Nephron (organoid): ENCODE data around the gene WDR38.

Experiments
- H3K27ac Mint-ChIP-seq, 3 experiments: 2 replicates each; pipeline ENCODE4 v1.8.0; 2020; ENCODE audit warnings: mixed read lengths in 3 of 3, mild to moderate bottlenecking in 2 of 3, moderate library complexity in 1 of 3
- H3K27me3 Mint-ChIP-seq: 2 replicates; pipeline ENCODE4 v1.8.0; 2021; ENCODE audit warnings: low read depth, mild to moderate bottlenecking, moderate library complexity, mixed read lengths
- H3K36me3 Mint-ChIP-seq: 2 replicates; pipeline ENCODE4 v1.8.0; 2020; ENCODE audit warnings: low read depth, mixed read lengths
- H3K4me1 Mint-ChIP-seq: 2 replicates; pipeline ENCODE4 v1.8.0; 2020; ENCODE audit warnings: mixed read lengths
- H3K4me3 Mint-ChIP-seq, 3 experiments: 2 replicates each; pipeline ENCODE4 v1.8.0; 2020; ENCODE audit warnings: mild to moderate bottlenecking in 3 of 3, mixed read lengths in 3 of 3, moderate library complexity in 2 of 3
- H3K9me3 Mint-ChIP-seq: 2 replicates; pipeline ENCODE4 v1.8.0; 2020; ENCODE audit warnings: mixed read lengths
- CTCF ChIP-seq, 3 experiments: fragments of 200-600 bp; sonication (generic); IDR thresholded peaks; one replicate each; pipeline ENCODE4 v1.5.0; 2021; ENCODE audit warnings: antibody characterized with exemption in 3 of 3; ENCODE audit not compliant: unreplicated experiment in 3 of 3

WDR38 gene

DNA sequence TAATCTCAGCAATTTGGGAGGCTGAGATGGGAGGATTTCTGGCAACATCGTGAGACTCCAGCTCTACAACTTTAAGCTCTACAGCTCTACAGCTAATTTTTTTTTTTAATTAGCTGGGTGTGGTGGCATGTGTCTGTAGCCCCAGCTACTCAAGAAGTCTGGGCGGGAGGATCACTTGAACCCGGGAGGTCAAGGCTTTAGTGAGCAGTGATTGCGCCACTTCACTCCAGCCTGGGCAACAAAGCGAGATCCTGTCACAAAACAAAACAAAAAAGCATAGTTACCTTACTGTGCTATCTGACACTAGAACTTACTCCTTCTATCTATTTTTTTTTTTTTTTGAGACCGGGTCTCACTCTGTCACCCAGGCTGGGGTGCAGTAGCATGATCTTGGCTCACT lies 6.3 kb upstream of the WDR38 start:
- Mint-ChIP-seq H3K4me1 (peaks cover 23% of the 10 kb centered on the region), H3K9me3 (no peaks in the 10 kb centered on the region), H3K36me3 (no peaks in the 10 kb centered on the region), H3K4me3 (no peak overlapping the region), H3K27ac (no peak overlapping the region), H3K27me3 (peaks cover 5% of the 10 kb centered on the region)
- no peak for TF ChIP-seq CTCF (IDR thresholded peaks at IDR 0.05; ENCODE audit: unreplicated experiment in 3 of 3)

- Mint-ChIP-seq H3K9me3 (no peaks in the 10 kb centered on the region), H3K27me3 (peaks cover 5% of the 10 kb centered on the region), H3K27ac (peak overlapping the region; percentile 74 to 87 (median 76))
These were observed 3.5 kb upstream of the WDR38 start for GRCh38 chr9:124849801-124850200.

DNA sequence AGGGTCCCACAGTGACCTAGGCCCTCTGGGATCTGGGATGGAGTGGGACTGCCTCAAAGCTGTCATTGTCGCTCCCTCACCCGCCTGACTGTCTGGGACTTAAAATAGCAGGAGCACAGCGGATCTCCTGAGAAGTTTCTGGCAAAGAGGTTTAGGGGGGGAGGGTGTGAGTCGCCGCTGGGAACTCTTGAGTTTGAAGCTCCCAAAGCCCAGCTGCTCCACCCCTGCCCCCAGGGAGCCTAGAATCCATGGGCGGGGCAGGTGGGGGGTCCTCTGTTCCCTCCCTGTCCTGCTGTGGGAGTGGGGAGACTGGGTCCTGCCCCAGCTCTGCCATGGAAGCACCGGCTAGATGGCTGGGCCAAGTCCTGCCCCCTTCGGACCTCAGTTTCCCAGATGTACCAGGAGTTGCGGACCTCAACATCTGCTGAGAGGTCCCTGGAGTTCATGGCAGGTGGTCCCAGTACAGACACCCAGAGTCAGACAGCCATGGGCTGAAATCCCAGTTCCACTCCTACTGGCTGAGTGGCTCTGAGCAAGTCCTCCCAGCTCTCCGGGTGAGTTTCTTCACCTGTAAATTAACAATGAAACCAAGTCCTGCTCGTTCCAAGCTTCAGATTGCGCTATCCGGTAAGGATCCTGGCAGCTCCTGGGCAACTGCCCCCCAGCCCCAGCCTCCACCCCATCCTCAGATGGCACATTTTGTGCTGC lies 985 bp upstream of the WDR38 start:
- peak overlapping the region; percentile 51 to 87 (median 80) for H3K27ac Mint-ChIP-seq
- H3K36me3 Mint-ChIP-seq = peaks cover under 1% of the 10 kb centered on the region
- H3K27me3 Mint-ChIP-seq = peaks cover 5% of the 10 kb centered on the region
- no peak for TF ChIP-seq CTCF (IDR thresholded peaks at IDR 0.05; ENCODE audit: unreplicated experiment in 3 of 3)
- H3K4me3 Mint-ChIP-seq = peak overlapping the region; percentile 49 to 66 (median 62)
- peaks cover 24% of the 10 kb centered on the region for H3K4me1 Mint-ChIP-seq
- no peaks in the 10 kb centered on the region for H3K9me3 Mint-ChIP-seq

More at GRCh38 chr9:124849801-124850200, 3.5 kb upstream of the WDR38 start:
- Mint-ChIP-seq H3K4me3 (peak overlapping the region in 1 of 3 experiments; percentile 64), H3K4me1 (peaks cover 30% of the 10 kb centered on the region), H3K36me3 (no peaks in the 10 kb centered on the region)
- no peak for TF ChIP-seq CTCF (IDR thresholded peaks at IDR 0.05; ENCODE audit: unreplicated experiment in 3 of 3)

DNA sequence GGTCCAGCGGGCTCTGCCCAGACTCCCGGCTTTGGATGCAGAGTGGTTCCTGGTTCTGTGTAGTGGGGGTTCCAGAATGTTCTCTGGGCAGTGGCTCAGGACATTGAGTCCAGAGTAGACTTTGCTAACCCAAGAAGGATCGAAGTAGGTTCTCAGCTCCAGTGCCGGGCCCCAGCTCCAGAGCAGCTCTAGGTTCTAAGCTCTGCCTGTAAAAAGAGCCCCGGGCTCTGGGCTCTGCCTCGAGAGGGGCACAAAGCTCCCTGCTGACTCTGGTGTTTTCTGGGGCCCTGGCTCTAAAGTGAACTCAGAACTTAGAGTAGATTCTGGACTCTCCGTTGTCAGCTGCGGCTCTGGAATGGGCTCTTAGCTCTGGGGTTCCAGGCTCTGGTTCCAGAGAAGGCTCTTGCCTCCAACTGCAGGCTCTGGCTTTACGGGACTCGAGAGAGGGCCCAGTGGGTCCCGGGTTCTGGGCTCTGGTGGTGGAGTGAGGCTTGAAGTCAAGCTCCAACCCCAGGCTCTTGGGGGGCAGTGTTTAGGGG lies 414 bp downstream of the WDR38 start:
- H3K9me3 Mint-ChIP-seq = no peaks in the 10 kb centered on the region
- no peak overlapping the region for H3K27ac Mint-ChIP-seq
- peaks cover 5% of the 10 kb centered on the region for H3K27me3 Mint-ChIP-seq
- peak overlapping the region in 2 of 3 experiments; percentile 65 to 66 for H3K4me3 Mint-ChIP-seq
- H3K4me1 Mint-ChIP-seq = peaks cover 24% of the 10 kb centered on the region
- TF ChIP-seq CTCF (IDR thresholded peaks at IDR 0.05; ENCODE audit: unreplicated experiment in 3 of 3) = no peak
- H3K36me3 Mint-ChIP-seq = peaks cover 9% of the 10 kb centered on the region

DNA sequence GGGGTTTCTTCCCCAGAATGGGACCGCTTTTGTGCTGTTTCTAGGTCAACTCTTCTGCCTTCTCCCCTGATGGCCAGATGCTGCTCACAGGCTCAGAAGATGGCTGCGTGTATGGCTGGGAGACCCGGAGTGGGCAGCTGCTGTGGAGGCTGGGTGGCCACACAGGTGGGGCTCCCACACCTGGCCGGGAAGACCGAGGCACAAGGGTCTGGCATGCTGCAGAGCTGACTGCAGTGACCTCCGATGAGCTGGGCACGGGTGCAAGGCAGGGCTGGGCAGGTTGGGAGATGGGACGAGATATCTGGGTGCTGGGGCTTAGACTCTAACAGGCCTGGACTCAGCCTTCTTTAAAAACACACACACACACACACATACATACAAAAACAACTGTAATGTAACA lies 901 bp downstream of the WDR38 start:
- H3K27me3 Mint-ChIP-seq = peaks cover 5% of the 10 kb centered on the region
- no peak for TF ChIP-seq CTCF (IDR thresholded peaks at IDR 0.05; ENCODE audit: unreplicated experiment in 3 of 3)
- no peak overlapping the region for H3K27ac Mint-ChIP-seq
- H3K4me1 Mint-ChIP-seq = peaks cover 27% of the 10 kb centered on the region
- H3K36me3 Mint-ChIP-seq = peaks cover 13% of the 10 kb centered on the region
- H3K9me3 Mint-ChIP-seq = no peaks in the 10 kb centered on the region
- H3K4me3 Mint-ChIP-seq = peak overlapping the region in 1 of 3 experiments; percentile 29

DNA sequence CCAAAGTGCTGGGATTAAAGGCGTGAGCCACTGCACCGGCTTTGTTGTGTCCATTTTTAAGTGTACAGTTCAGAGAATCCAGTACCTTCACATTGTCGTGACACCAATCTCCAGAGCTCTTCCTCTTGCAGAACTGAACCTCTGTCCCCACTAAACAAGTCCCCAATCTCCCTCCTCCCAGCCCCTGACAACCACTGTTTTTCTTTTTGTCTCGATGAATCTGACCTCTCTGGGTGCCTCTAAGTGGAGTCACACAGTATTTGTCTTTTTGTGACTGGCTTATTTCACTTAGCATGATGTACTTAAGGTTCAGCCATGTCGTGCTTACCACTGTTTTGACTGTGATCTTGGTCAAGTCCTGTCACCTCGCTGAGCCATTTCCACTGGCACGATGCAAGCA lies 1.6 kb downstream of the WDR38 start:
- Mint-ChIP-seq H3K9me3 (no peaks in the 10 kb centered on the region), H3K4me3 (peak overlapping the region; percentile 5 to 41 (median 10)), H3K4me1 (peaks cover 31% of the 10 kb centered on the region), H3K27me3 (peaks cover 5% of the 10 kb centered on the region), H3K36me3 (peaks cover 19% of the 10 kb centered on the region), H3K27ac (peak overlapping the region in 1 of 3 experiments; percentile 27)
- TF ChIP-seq CTCF (IDR thresholded peaks at IDR 0.05; ENCODE audit: unreplicated experiment in 3 of 3) = no peak
